WTC11 (cell line): ENCODE data around the gene HIPK2.

ENCODE experiments used
- JAZF1 ChIP-seq: fragments of 250-450 bp; sonication (Bioruptor Pico); IDR thresholded peaks from 2 replicates; pipeline ENCODE4 v1.9.0; 2021; ENCODE audit warnings: moderate library complexity, mild to moderate bottlenecking, inconsistent platforms
- NFYB ChIP-seq: sonication (generic); formaldehyde crosslinking; conservative IDR thresholded peaks from 2 replicates; pipeline ENCODE4 v1.8.0; 2022; ENCODE audit warnings: low read depth, missing genetic modification reagents
- NR1H2 ChIP-seq: sonication (generic); formaldehyde crosslinking; IDR thresholded peaks from 2 replicates; pipeline ENCODE4 v1.9.0; 2021; ENCODE audit warnings: mild to moderate bottlenecking, moderate library complexity, missing genetic modification reagents
- SOX15 ChIP-seq: fragments of 250-450 bp; sonication (Bioruptor Pico); IDR thresholded peaks from 2 replicates; pipeline ENCODE4 v1.9.0; 2021; ENCODE audit warnings: mild to moderate bottlenecking
- ZNF263 ChIP-seq: sonication (generic); formaldehyde crosslinking; IDR thresholded peaks from 2 replicates; pipeline ENCODE4 v1.8.1; 2022; ENCODE audit warnings: low read depth, mild to moderate bottlenecking, moderate library complexity, missing genetic modification reagents
- ZNF416 ChIP-seq: fragments of 250-450 bp; sonication (Bioruptor Pico); IDR thresholded peaks from 2 replicates; pipeline ENCODE4 v1.9.0; 2021; ENCODE audit warnings: mild to moderate bottlenecking, inconsistent platforms
- TF ChIP-seq, protein P1 (sequence below): fragments of 200-600 bp; IDR thresholded peaks from 2 replicates; pipeline ENCODE4 v1.8.0; 2022; ENCODE audit warnings: antibody characterized with exemption
- TF ChIP-seq, protein P2 (sequence below): sonication (generic); formaldehyde crosslinking; IDR thresholded peaks from 2 replicates; pipeline ENCODE4 v1.8.1; 2023; ENCODE audit warnings: mild to moderate bottlenecking, missing genetic modification reagents, moderate library complexity
- TF ChIP-seq, protein P3 (sequence below): sonication (generic); formaldehyde crosslinking; IDR thresholded peaks from 2 replicates; pipeline ENCODE4 v1.8.1; 2023; ENCODE audit warnings: mild to moderate bottlenecking, missing genetic modification reagents

DNA sequence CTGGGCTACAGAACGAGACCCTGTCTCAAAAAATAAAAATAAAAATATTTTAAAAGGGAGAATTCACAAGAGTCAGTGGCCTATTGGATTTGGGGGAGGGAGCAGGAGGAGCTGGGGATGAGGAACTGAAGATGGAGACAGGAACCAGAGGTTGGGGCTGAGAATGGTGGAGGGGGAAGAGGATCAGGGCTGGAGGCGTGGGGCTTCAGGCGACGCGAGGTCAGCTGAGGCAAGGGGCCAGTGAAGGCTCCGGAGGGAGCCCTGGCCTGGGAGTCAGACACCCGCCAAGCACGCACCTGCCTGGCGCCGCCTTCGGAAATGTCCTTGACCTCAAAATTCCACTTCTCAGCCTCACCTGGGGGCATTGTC, 255.0 kb downstream of the HIPK2 start:
- TF ChIP-seq, protein P1, sequence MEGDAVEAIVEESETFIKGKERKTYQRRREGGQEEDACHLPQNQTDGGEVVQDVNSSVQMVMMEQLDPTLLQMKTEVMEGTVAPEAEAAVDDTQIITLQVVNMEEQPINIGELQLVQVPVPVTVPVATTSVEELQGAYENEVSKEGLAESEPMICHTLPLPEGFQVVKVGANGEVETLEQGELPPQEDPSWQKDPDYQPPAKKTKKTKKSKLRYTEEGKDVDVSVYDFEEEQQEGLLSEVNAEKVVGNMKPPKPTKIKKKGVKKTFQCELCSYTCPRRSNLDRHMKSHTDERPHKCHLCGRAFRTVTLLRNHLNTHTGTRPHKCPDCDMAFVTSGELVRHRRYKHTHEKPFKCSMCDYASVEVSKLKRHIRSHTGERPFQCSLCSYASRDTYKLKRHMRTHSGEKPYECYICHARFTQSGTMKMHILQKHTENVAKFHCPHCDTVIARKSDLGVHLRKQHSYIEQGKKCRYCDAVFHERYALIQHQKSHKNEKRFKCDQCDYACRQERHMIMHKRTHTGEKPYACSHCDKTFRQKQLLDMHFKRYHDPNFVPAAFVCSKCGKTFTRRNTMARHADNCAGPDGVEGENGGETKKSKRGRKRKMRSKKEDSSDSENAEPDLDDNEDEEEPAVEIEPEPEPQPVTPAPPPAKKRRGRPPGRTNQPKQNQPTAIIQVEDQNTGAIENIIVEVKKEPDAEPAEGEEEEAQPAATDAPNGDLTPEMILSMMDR: no peak
- TF ChIP-seq ZNF416 (CRISPR knock-in tag) (no peak), SOX15 (no peak), ZNF263 (CRISPR knock-in tag) (no peak), NFYB (no peak), NR1H2 (CRISPR knock-in tag) (no peak), JAZF1 (CRISPR knock-in tag) (no peak)
- TF ChIP-seq, protein P2, sequence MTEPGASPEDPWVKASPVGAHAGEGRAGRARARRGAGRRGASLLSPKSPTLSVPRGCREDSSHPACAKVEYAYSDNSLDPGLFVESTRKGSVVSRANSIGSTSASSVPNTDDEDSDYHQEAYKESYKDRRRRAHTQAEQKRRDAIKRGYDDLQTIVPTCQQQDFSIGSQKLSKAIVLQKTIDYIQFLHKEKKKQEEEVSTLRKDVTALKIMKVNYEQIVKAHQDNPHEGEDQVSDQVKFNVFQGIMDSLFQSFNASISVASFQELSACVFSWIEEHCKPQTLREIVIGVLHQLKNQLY (CRISPR knock-in tag): no peak
- TF ChIP-seq, protein P3, sequence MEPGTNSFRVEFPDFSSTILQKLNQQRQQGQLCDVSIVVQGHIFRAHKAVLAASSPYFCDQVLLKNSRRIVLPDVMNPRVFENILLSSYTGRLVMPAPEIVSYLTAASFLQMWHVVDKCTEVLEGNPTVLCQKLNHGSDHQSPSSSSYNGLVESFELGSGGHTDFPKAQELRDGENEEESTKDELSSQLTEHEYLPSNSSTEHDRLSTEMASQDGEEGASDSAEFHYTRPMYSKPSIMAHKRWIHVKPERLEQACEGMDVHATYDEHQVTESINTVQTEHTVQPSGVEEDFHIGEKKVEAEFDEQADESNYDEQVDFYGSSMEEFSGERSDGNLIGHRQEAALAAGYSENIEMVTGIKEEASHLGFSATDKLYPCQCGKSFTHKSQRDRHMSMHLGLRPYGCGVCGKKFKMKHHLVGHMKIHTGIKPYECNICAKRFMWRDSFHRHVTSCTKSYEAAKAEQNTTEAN (CRISPR knock-in tag): no peak
